Activated CD8-positive, alpha-beta memory T cell treated with anti-CD3 and anti-CD28 coated beads for 1 hour (primary cell): ENCODE results near the gene KCNAB1.
"Not testable (repeated sequence)": the region's sequence is repeated elsewhere in the genome, so short reads cannot be mapped to it uniquely, and the experiment has no call there.

Source experiments
- DNase-seq, 2 donors: peaks; one replicate each; pipeline ENCODE4 v3.0.0-alpha.2; 2020; ENCODE audit warnings: low read depth in 1 of 2; ENCODE audit errors: extremely low read depth in 1 of 2

KCNAB1 gene

DNA sequence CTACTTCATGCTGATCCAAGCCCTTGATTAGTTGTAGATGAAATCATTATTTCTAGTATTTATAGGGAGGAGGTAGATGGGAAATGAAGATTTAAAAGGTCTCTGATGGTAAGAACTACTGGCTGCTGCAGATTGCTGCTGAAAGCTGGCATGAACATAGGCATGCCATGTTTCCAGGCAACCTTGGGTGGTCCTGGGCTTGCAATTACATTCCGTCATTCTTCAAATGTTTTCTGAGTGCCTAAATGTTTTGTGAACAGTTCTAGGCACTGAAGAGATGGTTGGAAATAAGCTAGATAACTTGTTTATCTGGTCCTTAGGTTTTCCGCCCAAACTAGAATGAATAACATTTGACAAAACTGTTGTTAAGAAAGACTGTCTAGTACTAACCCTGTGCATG is 95.8 kb downstream of the KCNAB1 start:
- no peak for DNase-seq

DNA sequence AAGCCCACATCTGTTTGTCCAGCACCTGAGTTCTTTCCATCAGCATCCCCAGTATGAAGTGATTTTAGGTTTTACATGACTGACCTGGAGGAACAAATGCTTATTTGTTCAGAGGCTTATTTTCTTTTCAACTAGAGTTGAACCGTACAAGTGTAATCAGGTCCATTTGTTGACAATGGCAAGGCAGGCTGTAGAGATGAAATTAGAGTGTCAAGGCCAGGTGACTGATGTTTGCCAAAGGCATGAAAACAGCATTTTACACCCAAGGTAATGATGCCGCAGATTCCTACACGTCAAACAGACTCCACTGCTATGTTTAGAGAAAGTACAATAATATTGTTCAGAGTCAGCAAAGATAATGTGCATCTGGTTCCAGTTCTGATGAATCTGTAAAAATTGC is 96.5 kb downstream of the KCNAB1 start:
- DNase-seq = no peak

DNA sequence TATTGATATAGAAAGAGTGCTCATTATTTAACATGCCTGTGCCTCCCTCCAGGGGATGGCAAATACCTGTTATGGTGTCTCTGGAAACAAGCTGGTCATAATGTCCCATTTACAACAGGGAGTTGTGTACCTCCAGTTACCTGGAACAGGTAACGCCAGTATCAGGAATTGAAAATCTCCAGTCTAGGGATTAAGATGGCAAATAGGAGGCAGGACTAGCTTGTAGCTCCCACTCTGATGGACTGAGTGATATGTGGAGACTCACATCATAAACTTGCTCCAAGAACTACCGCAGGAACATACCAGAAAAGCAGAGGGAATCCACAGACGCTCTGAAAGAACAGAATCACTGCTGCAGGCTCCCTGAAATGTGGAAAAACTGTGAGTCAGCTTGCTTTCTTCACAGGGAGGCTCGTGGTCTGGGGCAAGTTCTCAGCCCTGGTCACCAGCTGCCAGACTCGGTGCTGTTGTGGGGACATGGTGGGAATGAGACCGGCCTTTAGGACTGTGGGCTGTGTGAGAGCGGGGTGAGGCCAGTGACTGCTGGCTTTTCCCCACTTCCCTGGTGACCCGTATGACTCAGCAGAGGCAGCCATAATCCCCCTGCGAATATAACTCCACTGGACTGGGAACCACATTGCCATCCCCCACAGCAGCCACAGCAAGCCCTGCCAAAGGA is 97.4 kb downstream of the KCNAB1 start:
- DNase-seq = no peak

DNA sequence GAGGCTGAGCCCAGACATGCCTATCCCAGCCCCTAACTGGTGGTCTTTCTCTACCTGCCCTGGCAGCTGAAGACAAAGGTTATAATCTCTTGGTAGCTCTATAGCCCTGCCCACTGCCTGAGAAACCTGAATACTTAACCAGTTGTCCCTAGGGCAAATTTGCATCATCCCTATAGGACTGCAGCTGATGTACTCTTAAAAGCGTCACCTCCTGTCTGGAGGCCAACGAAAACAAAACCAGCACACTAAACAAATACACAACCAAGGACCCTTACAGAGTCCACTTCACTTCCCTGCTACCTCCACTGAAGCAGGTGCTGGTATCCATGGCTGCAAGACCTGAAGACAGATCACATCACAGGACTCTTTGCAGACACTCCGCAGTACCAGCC is 98.0 kb downstream of the KCNAB1 start:
- DNase-seq = no peak

DNA sequence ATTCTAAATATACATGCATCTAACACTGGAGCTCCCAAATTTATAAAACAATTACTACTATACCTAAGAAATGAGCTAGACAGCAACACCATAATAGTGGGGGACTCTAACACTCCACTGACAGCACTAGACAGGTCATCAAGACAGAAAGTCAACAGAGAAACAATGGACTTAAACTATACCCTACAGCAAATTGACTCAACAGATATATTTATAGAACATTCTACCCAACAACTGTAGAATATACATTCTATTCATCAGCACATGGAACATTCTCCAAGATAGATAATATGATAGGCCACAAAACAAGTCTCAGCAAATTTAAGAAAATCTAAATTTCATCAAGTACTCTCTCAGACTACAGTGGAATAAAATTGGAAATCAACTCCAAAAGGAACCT is 102.0 kb downstream of the KCNAB1 start:
- DNase-seq = not testable (repeated sequence)

DNA sequence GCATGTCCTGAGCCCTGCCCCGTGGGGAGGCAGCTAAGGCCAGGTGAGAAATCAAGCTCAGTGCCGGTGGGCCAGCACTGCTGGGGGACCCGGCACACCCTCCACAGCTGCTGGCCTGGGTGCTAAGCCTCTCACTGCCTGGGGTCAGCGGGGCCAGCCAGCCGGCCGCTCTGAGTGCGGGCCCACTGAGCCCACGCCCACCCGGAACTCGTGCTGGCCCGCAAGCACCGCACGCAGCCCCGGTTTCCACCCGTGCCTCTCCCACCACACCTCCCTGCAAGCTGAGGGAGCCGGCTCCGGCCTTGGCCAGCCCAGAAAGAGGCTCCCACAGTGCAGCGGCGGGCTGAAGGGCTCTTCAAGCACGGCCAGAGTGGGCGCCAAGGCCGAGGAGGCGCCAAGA is 103.7 kb downstream of the KCNAB1 start:
- DNase-seq = not testable (repeated sequence)

DNA sequence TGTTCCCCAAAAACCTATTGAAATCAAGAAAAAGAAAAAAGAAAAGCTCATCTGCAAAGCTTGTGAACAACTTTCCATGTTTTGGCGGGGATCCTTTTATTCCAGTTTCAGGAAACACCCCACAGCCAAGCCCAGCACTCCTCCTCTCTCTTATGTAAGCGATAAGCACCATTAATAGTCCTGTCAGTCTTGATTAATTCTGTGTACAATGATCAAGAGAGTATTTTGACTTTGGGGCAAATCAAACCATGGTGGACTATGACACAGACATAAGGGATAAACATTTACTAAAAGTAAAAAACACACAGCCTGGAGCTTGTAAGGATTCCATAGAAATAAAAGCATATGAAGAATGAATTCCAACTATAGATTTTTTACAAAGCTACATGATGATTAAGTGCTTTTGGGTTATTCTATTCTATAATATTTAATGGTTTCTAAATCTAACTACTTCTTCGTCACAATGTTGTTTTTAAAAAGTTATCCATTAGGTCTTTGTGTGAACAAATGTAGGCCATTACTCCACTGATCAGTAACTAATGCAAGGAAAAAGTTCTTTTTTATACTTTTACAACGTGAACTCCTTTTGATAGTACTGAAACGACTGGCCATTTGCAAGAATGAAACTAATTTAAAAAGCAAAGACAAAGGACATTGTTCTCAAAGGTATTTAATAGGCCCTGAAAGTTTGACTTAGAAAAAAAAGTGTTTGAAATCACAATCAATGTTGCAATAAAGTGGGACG is 106.5 kb downstream of the KCNAB1 start:
- no peak for DNase-seq

DNA sequence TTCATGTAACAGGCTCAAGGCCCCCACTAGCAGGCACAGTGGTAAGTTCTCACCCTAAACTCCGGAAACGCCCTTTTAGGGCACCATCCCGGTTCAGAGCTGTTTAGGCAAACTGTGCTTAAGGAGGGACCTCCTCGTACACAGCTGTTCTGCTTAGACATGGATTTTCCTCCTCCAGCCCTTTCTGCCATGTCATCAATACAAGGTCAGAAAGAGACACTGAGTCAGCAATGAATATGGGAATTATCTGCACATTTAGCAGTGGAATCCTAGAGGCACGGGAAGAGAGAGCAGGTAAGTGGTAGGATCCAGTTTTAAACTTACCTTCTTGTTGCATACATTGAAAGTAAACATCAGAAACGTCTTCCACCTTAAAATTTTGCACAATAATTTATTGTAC is 107.3 kb downstream of the KCNAB1 start:
- DNase-seq = no peak

DNA sequence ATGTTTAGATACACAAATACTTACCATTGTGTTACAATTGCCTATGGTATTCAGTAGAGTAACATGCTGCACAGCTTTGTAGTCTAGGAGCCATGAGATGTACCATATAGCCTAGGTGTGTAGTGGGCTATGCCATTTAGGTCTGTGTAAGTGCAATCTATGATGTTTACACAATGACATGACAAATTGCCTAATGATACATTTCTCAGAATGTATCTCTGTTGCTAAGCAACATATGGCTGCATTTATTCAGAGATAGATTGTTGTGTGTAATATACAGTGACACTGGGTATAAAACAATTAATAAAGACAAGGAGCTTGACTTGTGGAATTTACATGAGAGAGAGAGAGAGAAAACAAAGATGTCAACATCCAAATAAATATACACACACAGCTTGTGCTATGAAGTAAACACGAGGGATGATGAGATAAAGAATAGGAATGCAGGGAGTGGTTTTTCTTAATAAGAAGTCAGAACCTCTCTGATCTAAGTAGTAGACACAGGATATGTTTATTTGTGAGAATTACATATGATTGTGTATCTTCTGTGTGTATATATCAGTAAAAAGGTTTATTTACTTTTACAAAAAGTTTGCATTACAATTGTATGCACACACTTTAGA is 110.0 kb downstream of the KCNAB1 start:
- DNase-seq = no peak

DNA sequence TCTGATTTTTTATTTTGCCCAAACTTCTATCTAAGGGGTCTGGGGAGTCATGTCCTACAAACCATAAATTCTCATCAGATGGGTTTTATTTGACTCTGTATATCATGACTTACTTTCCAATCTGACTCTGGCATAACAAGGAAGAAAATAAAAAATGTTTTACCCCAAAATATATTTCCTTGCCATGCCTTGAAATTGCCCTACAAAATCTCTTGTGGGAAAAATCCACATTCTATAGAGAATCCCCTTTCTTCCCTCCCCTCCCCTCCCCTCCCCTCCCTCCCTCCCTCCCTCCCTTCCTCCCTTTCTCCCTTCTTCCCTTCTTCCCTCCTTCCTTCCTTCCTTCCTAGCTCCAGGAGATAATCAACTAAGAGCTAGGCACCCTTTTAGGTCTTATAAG is 110.8 kb downstream of the KCNAB1 start:
- not testable (repeated sequence) for DNase-seq

DNA sequence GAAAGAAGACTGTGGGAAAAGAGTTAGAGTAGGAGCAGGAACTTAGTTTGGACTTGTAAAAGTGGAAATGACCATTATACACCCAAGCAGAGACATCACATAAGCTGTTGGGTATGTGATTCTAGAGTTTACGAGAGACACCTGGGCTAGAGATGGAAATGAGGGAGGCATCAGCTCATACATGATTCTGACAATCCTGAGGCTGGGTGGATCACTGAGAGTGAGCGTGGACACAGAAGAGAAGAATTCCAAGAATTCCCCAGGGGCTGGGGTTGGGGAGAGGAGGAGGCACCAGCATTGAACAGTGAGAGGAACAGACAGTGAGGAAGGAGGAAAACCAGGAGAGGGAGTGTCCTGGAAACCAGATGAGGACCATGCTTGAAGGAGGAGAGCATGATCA is 113.5 kb downstream of the KCNAB1 start:
- no peak for DNase-seq

DNA sequence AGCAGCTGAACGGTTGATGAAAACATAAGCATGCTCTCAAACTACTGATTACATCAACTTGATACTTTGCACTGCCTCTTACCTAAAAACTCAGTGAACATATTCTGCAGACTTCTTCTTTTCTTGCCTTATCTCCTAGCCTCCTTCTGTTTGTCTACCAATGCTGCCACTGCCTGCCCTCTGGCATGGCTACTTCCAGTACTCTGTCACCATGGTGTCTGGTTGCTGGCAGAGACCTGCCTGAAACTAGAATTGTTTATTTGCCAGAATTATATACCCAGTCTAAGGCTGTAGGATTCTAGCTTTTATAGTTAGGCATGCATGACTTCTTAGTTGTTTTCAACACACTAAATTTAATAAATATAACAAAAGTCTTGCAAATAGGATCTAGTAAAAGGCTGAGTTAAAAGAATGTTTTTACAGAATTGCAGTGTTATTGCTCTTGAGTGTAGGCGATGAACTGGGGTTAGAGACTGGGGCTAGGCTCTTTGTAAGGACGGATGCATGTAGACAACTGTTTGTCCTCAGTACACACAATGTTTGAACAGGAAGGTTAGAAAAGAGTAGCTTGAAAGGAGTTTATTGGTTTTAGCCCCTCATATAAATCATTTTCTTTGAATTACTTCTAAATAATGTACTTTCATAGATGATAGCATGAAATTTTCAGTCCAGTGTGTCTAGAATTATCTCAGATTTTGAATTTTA is 116.3 kb downstream of the KCNAB1 start:
- no peak for DNase-seq

DNA sequence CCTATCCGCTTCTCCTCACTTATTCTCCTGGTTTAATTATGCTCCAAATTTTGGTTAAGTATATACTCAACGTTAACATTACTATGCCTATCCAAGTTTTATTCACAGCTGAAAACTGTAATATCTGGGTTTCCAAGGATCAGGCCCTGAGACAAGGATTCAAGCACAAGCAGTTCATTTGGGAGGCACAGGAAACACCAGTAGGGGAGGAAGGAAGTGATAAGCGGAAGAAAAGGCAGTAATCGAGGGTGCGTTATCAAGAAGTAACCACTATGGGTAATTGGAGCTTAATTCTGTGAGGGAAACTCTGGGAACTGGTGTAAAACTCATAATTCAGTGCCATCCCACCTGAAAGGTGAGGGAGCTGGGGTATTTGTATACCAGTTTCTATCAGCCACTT is 120.3 kb downstream of the KCNAB1 start:
- no peak for DNase-seq

DNA sequence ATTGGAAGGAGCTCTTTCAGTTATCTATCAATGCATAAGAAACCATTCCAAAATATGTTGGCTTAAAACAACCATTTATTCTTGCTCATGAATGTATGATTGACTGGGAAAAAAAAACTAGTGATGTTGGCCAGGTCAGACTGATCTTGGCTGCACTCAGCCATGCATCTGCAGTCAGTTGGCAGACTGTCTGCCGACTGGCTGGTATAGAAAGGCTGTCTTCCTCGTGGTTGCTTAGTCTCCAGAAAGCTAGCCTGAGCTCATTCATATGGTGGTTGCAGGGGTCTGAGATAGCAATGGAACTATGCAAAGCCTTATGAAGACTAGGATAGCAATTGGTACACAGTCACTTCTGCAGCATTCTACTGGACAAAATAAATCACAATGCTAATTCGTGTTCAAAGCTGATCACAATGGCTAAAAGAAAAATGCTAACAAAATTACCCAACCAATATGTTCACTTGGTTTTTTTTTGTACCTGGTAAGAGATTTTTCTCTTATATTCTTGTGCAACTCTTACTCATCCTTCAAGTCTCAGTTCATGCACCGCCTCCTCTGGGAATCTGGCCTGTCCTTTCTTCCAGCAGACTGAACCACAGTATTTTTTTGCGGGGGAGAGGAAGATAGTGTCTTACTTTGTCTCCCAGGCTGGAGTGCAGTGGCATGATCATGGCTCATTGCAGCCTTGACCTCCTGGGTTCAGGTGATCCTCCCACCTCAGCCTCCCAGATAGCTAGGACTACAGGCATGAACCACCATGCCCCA is 126.8 kb downstream of the KCNAB1 start:
- no peak for DNase-seq

DNA sequence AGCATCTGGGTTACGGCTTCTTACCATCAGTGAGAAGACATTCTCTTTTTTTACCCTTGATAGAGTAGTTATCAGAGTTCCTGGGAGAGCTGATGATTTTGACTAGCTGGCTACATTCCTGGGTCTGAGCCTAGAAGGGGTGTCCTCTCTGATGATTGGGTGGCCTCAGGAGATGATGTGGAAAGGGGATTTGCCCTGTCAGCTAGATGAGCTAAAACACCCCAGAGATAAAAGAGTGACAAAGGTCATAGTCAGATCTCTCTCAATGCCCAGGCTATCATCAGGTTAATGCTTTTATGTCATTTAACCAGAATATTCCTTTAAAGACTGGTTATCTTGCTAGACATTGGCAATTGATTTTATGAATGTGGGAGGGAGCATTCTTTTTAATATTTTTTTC is 130.2 kb downstream of the KCNAB1 start:
- no peak for DNase-seq

DNA sequence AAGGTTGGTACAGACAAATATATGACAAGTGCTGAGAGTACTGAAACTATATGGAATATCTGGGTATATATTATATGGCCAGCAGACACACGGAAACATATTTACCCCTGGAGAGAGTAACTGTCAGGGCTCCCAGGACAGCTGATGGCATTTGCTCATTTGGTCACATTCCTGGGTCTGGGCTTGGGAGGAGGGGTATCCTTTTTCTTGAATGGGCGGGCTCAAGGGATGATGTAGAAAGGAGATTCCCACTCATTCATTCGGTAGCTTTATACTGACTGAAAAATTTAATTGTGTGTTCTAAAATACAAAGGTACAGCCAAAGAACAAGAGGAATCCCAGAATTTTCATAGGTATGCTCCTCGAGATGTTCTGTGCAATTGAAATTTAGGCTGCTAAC is 131.0 kb downstream of the KCNAB1 start:
- no peak for DNase-seq

DNA sequence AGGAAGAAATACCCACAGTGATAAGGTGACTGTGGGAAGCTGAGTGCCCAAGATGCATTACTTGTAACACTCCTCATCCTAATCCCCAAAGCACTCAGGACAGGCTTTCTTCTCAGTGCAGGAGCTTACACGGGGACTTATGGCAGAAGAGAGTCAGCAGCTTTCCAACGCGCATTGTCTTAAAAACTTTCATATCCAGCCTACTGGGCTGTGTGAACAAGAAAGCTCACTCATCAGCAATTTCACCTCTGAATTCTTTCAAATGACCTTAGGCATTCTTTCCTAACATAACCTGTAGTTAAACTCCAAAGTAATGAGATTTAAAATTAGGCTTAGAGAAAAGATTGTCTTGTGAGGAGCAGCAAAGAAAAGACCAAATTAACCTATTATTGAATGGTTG is 132.3 kb downstream of the KCNAB1 start:
- no peak for DNase-seq

DNA sequence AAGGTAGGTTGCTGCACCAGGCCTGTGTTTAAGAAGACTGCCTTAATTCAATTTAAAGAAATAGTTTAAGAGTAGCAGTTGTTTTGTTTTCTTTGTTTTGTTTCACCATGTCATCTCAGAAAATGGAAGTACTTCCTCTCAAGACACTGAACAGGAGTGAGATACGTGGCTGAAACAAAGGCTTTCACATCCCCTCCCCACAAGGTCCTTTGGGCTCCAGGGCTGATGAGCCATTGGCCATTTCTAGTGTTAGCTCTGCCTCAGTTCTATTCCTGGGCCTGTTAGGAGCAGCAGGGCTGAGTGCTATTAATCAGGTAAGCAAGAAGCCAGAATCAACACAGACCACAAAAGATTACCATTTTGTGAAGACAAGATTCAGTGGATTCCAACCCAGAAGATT is 132.8 kb downstream of the KCNAB1 start:
- DNase-seq = no peak

DNA sequence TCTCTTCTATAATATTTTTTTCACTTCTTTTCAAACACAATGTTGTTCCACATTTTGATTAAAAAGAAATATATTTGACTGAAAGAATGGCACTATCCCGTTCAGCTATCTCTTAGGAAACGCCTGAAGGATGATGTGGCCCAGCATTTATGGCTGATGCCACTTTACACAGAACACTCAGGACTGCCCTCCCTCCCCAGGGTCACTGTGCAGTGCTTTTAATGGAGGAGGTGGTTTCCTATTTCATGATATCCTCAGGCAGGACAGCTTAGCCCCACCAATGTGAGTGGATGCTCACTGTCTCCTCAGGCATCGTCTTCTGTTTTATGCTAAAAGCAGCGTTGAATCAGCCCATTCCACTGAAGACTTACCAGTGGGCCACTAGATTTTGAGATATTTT is 135.9 kb downstream of the KCNAB1 start:
- no peak for DNase-seq

DNA sequence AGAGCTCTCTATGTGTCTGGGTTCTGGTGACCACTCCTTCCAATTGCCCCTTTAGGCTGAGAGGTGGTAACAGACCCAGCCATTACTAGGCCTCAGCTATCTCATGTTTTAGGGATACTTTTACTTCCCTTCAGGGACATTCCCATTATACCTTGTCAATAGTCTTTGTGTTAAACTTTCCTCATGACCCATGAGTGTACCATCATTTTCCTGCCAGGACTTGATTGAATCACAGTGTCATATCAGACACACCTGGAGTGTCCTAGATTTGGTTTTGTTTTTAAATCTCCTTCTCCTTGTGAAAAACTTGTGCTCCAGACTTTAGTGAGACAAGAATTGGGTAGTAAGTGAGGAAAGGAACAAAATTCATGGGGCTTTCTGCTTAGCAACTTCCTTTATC is 136.6 kb downstream of the KCNAB1 start:
- DNase-seq = no peak

DNA sequence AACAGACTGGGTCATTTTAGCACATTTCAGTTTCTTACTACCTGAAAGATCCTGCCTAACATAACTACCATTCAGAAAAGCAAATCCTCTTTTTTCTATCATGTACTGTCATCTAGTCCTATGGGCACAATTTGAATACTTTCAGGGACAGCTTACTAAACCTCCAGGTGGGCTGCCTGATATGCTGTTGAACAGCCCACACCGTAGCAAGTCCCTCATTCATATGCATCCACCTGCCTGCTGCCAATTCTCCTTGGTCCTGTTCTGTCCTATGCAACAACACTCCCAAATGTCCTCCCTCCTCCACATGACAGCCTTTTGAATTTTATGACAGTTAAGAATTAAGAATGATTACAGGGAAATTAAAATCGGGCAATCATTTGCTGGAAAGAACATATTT is 137.9 kb downstream of the KCNAB1 start:
- no peak for DNase-seq
